ENCODE results near the gene BSDC1. TPM values are rescaled to one million over a fixed set of nuclear protein-coding genes. Genes with fewer than 3 reads are reported as not detected.
"Not testable (repeated sequence)": the region's sequence is repeated elsewhere in the genome, so short reads cannot be mapped to it uniquely, and the experiment has no call there.

The BSDC1 gene
- polyA plus RNA-seq, 6 donors from 2014 or later = 22.8 to 66.7 (median 44.0) TPM

- Mint-ChIP-seq H3K36me3 (no peaks in the 10 kb centered on the region), H3K4me1 (no peaks in the 10 kb centered on the region), H3K27me3 (peaks cover under 1 to 4% (median 2%) of the 10 kb centered on the region in 3 donors), H3K4me3 (no peak overlapping the region), H3K9me3 (no peaks in the 10 kb centered on the region), H3K27ac (no peak overlapping the region)
- ATAC-seq (ENCODE audit: low read depth in 2 of 2) (no peak), DNase-seq (no peak)
Measured at GRCh38 chr1:32406629-32407111, 12.4 kb upstream of the BSDC1 start.

- peaks cover under 1 to 5% (median 1%) of the 10 kb centered on the region in 3 donors for H3K4me1 Mint-ChIP-seq
- no peak overlapping the region for H3K4me3 Mint-ChIP-seq
- ATAC-seq (ENCODE audit: low read depth in 2 of 2) (no peak), DNase-seq (no peak)
- H3K27me3 Mint-ChIP-seq = peaks cover 0 to 4% (median 0%) of the 10 kb centered on the region in 3 donors
- no peak overlapping the region for H3K27ac Mint-ChIP-seq
- no peaks in the 10 kb centered on the region for H3K36me3 Mint-ChIP-seq
- no peaks in the 10 kb centered on the region for H3K9me3 Mint-ChIP-seq
Measured at GRCh38 chr1:32405672-32406467, 11.6 kb upstream of the BSDC1 start.

GRCh38 chr1:32404946-32405345, 10.7 kb upstream of the BSDC1 start:
- DNase-seq = no peak
- peaks cover 0 to 4% (median 0%) of the 10 kb centered on the region in 3 donors for H3K27me3 Mint-ChIP-seq
- no peaks in the 10 kb centered on the region for H3K36me3 Mint-ChIP-seq
- ATAC-seq (ENCODE audit: low read depth in 2 of 2) = no peak
- no peak overlapping the region for H3K27ac Mint-ChIP-seq
- H3K4me3 Mint-ChIP-seq = no peak overlapping the region
- no peaks in the 10 kb centered on the region for H3K9me3 Mint-ChIP-seq
- H3K4me1 Mint-ChIP-seq = peaks cover 4 to 5% (median 5%) of the 10 kb centered on the region in 3 donors

GRCh38 chr1:32400876-32401631, 6.8 kb upstream of the BSDC1 start:
- no peaks in the 10 kb centered on the region for H3K36me3 Mint-ChIP-seq
- peak overlapping the region in 1 of 8 donors; percentile 4 for H3K4me3 Mint-ChIP-seq
- peaks cover 4 to 5% (median 5%) of the 10 kb centered on the region in 3 donors for H3K4me1 Mint-ChIP-seq
- H3K27me3 Mint-ChIP-seq = peaks cover 0 to 8% (median 0%) of the 10 kb centered on the region in 3 donors
- DNase-seq = peak; percentile 29
- H3K9me3 Mint-ChIP-seq = no peaks in the 10 kb centered on the region
- H3K27ac Mint-ChIP-seq = no peak overlapping the region
- peak; percentile 43 to 61 for ATAC-seq (ENCODE audit: low read depth in 2 of 2)

GRCh38 chr1:32399843-32400242, 5.6 kb upstream of the BSDC1 start:
- Mint-ChIP-seq H3K9me3 (no peaks in the 10 kb centered on the region), H3K4me3 (peak overlapping the region in 2 of 8 donors; percentile 9 to 72), H3K27ac (no peak overlapping the region), H3K36me3 (no peaks in the 10 kb centered on the region), H3K27me3 (peaks cover 0 to 8% (median 0%) of the 10 kb centered on the region in 3 donors), H3K4me1 (peaks cover 5 to 9% (median 9%) of the 10 kb centered on the region in 3 donors)
- DNase-seq (no peak), ATAC-seq (ENCODE audit: low read depth in 2 of 2) (no peak)

GRCh38 chr1:32398401-32398800, 4.2 kb upstream of the BSDC1 start:
- Mint-ChIP-seq H3K4me3 (no peak overlapping the region), H3K27me3 (peaks cover 0 to 8% (median 0%) of the 10 kb centered on the region in 3 donors), H3K9me3 (no peaks in the 10 kb centered on the region), H3K36me3 (no peaks in the 10 kb centered on the region), H3K4me1 (peaks cover 12 to 22% (median 17%) of the 10 kb centered on the region in 3 donors), H3K27ac (no peak overlapping the region)
- no peak for DNase-seq
- no peak for ATAC-seq (ENCODE audit: low read depth in 2 of 2)

GRCh38 chr1:32396524-32396923, 2.3 kb upstream of the BSDC1 start:
- H3K4me1 Mint-ChIP-seq = peaks cover 12 to 31% (median 24%) of the 10 kb centered on the region in 3 donors
- H3K36me3 Mint-ChIP-seq; ATAC-seq (ENCODE audit: low read depth in 2 of 2); H3K9me3 Mint-ChIP-seq; H3K27ac Mint-ChIP-seq; DNase-seq; H3K27me3 Mint-ChIP-seq: not testable (repeated sequence)
- peak overlapping the region in 1 of 8 donors; percentile 55 for H3K4me3 Mint-ChIP-seq

- Mint-ChIP-seq H3K4me1 (peaks cover 6 to 26% (median 19%) of the 10 kb centered on the region in 3 donors), H3K9me3 (no peaks in the 10 kb centered on the region), H3K27me3 (peaks cover 0 to 8% (median 0%) of the 10 kb centered on the region in 3 donors), H3K36me3 (no peaks in the 10 kb centered on the region), H3K27ac (peak overlapping the region; percentile 97 to 100 (median 100)), H3K4me3 (peak overlapping the region; percentile 93 to 100 (median 99))
- ATAC-seq (ENCODE audit: low read depth in 2 of 2) (no peak), DNase-seq (no peak)
Measured at GRCh38 chr1:32394890-32395432, 720 bp upstream of the BSDC1 start.

- DNase-seq = no peak
- peak; percentile 29 to 31 for ATAC-seq (ENCODE audit: low read depth in 2 of 2)
- H3K27me3 Mint-ChIP-seq = peaks cover 0 to 4% (median 0%) of the 10 kb centered on the region in 3 donors
- peak overlapping the region; percentile 93 to 100 (median 99) for H3K4me3 Mint-ChIP-seq
- H3K36me3 Mint-ChIP-seq = no peaks in the 10 kb centered on the region
- peak overlapping the region; percentile 97 to 100 (median 100) for H3K27ac Mint-ChIP-seq
- peaks cover 6 to 26% (median 19%) of the 10 kb centered on the region in 3 donors for H3K4me1 Mint-ChIP-seq
- no peaks in the 10 kb centered on the region for H3K9me3 Mint-ChIP-seq
Measured at GRCh38 chr1:32393832-32394140, 455 bp downstream of the BSDC1 start.

GRCh38 chr1:32393136-32393535, 1.1 kb downstream of the BSDC1 start:
- no peaks in the 10 kb centered on the region for H3K27me3 Mint-ChIP-seq

GRCh38 chr1:32392325-32392724, 1.9 kb downstream of the BSDC1 start:
- Mint-ChIP-seq H3K27ac (peak overlapping the region in 1 of 6 donors; percentile 44), H3K4me1 (peaks cover 6 to 26% (median 19%) of the 10 kb centered on the region in 3 donors), H3K36me3 (no peaks in the 10 kb centered on the region), H3K9me3 (no peaks in the 10 kb centered on the region), H3K27me3 (no peaks in the 10 kb centered on the region), H3K4me3 (peak overlapping the region in 5 of 8 donors; percentile 22 to 100 (median 95))
- DNase-seq = no peak
- no peak for ATAC-seq (ENCODE audit: low read depth in 2 of 2)

More at GRCh38 chr1:32393136-32393535, 1.1 kb downstream of the BSDC1 start:
- ATAC-seq (ENCODE audit: low read depth in 2 of 2) (no peak), DNase-seq (no peak)
- Mint-ChIP-seq H3K4me1 (peaks cover 6 to 26% (median 19%) of the 10 kb centered on the region in 3 donors), H3K27ac (peak overlapping the region in 5 of 6 donors; percentile 94 to 100 (median 98)), H3K9me3 (no peaks in the 10 kb centered on the region), H3K4me3 (peak overlapping the region in 7 of 8 donors; percentile 93 to 100 (median 99)), H3K36me3 (no peaks in the 10 kb centered on the region)

- no peaks in the 10 kb centered on the region for H3K27me3 Mint-ChIP-seq
- ATAC-seq (ENCODE audit: low read depth in 2 of 2) (no peak), DNase-seq (no peak)
- H3K4me1 Mint-ChIP-seq = peaks cover 6 to 31% (median 19%) of the 10 kb centered on the region in 3 donors
- H3K27ac Mint-ChIP-seq = no peak overlapping the region
- peaks cover 0 to 4% of the 10 kb centered on the region in 2 donors for H3K36me3 Mint-ChIP-seq
- H3K4me3 Mint-ChIP-seq = no peak overlapping the region
- no peaks in the 10 kb centered on the region for H3K9me3 Mint-ChIP-seq
Measured at GRCh38 chr1:32390904-32391870, 3.1 kb downstream of the BSDC1 start.

Data from naive B cell (primary cell).